SK-N-SH treated with all-trans-retinoic acid at 6 μM for 48 hours (cell line): ENCODE results near the gene TAS2R41.

Experiments used
- ATAC-seq: fragments of 200-7000 bp; cut with Tn5 transposase; 3 replicates; pipeline ENCODE4 v1.9.1; 2020; ENCODE audit warnings: mild to moderate bottlenecking, moderate library complexity
- ARNTL ChIP-seq: fragments of 450-650 bp; formaldehyde crosslinking; IDR thresholded peaks from 2 replicates; pipeline ENCODE4 v1.5.0; 2020; ENCODE audit warnings: low read depth, mild to moderate bottlenecking, moderate library complexity, borderline replicate concordance
- BACH2 ChIP-seq: fragments of 250-450 bp; sonication (Bioruptor Pico); IDR thresholded peaks from 2 replicates; pipeline ENCODE4 v1.9.0; 2021; ENCODE audit warnings: mild to moderate bottlenecking, borderline replicate concordance
- CREB5 ChIP-seq: fragments of 250-450 bp; sonication (Bioruptor Pico); IDR thresholded peaks from 2 replicates; pipeline ENCODE4 v1.5.1; 2020; ENCODE audit warnings: low read depth, mild to moderate bottlenecking, moderate library complexity
- CSDC2 ChIP-seq: fragments of 250-450 bp; sonication (Bioruptor Pico); IDR thresholded peaks from 2 replicates; pipeline ENCODE4 v1.5.0; 2020; ENCODE audit warnings: mild to moderate bottlenecking, moderate library complexity
- CSRNP3 ChIP-seq: fragments of 250-450 bp; sonication (Bioruptor Pico); IDR thresholded peaks from 2 replicates; pipeline ENCODE4 v1.5.1; 2021; ENCODE audit warnings: mild to moderate bottlenecking, moderate library complexity
- ESRRG ChIP-seq: fragments of 250-450 bp; sonication (Bioruptor Pico); IDR thresholded peaks from 2 replicates; pipeline ENCODE4 v1.6.1; 2021; ENCODE audit warnings: mild to moderate bottlenecking
- ISL1 ChIP-seq: fragments of 250-450 bp; sonication (Bioruptor Pico); IDR thresholded peaks from 2 replicates; pipeline ENCODE4 v2.1.2; 2022; ENCODE audit warnings: mild to moderate bottlenecking, moderate library complexity
- OSR1 ChIP-seq: fragments of 250-450 bp; sonication (Bioruptor Pico); IDR thresholded peaks from 2 replicates; pipeline ENCODE4 v1.8.0; 2022; ENCODE audit warnings: moderate library complexity, mild to moderate bottlenecking, inconsistent platforms
- PATZ1 ChIP-seq: fragments of 250-450 bp; sonication (Bioruptor Pico); IDR thresholded peaks from 2 replicates; pipeline ENCODE4 v1.8.0; 2020; ENCODE audit warnings: mild to moderate bottlenecking, moderate library complexity, borderline replicate concordance
- POU6F1 ChIP-seq: fragments of 250-450 bp; sonication (Bioruptor Pico); IDR thresholded peaks from 2 replicates; pipeline ENCODE4 v1.8.0; 2021; ENCODE audit warnings: low read depth, mild to moderate bottlenecking, moderate library complexity, borderline replicate concordance
- PPARA ChIP-seq: fragments of 250-450 bp; sonication (Bioruptor Pico); IDR thresholded peaks from 2 replicates; pipeline ENCODE4 v1.5.0; 2020; ENCODE audit warnings: mild to moderate bottlenecking, borderline replicate concordance
- RARB ChIP-seq: fragments of 250-450 bp; sonication (Bioruptor Pico); IDR thresholded peaks from 2 replicates; pipeline ENCODE4 v1.8.0; 2021; ENCODE audit warnings: mild to moderate bottlenecking, moderate library complexity
- TCF4 ChIP-seq: fragments of 250-450 bp; sonication (Bioruptor Pico); IDR thresholded peaks from 2 replicates; pipeline ENCODE4 v1.8.0; 2021; ENCODE audit warnings: mild to moderate bottlenecking, moderate library complexity, borderline replicate concordance
- TOX ChIP-seq: fragments of 250-450 bp; sonication (Bioruptor Pico); IDR thresholded peaks from 2 replicates; pipeline ENCODE4 v1.8.0; 2021; ENCODE audit warnings: mild to moderate bottlenecking, moderate library complexity, borderline replicate concordance
- ZC3H10 ChIP-seq: fragments of 250-450 bp; sonication (Bioruptor Pico); IDR thresholded peaks from 2 replicates; pipeline ENCODE4 v1.5.1; 2021; ENCODE audit warnings: mild to moderate bottlenecking, moderate library complexity
- ZFP3 ChIP-seq: fragments of 250-450 bp; sonication (Bioruptor Pico); IDR thresholded peaks from 2 replicates; pipeline ENCODE4 v1.5.0; 2020; ENCODE audit warnings: mild to moderate bottlenecking, moderate library complexity
- ZNF565 ChIP-seq: fragments of 450-650 bp; formaldehyde crosslinking; conservative IDR thresholded peaks from 2 replicates; pipeline ENCODE4 v1.5.0; 2020; ENCODE audit warnings: low read depth, mild to moderate bottlenecking, moderate library complexity
- ZNF70 ChIP-seq: fragments of 450-650 bp; formaldehyde crosslinking; IDR thresholded peaks from 2 replicates; pipeline ENCODE4 v1.5.0; 2020; ENCODE audit warnings: mild to moderate bottlenecking, moderate library complexity
- ZNF8 ChIP-seq: fragments of 450-650 bp; formaldehyde crosslinking; IDR thresholded peaks from 2 replicates; pipeline ENCODE4 v1.5.0; 2020; ENCODE audit warnings: mild to moderate bottlenecking, moderate library complexity
- TF ChIP-seq, protein P1 (sequence below): fragments of 250-450 bp; sonication (Bioruptor Pico); IDR thresholded peaks from 2 replicates; pipeline ENCODE4 v1.5.0; 2020; ENCODE audit warnings: mild to moderate bottlenecking, moderate library complexity

Gene TAS2R41

DNA sequence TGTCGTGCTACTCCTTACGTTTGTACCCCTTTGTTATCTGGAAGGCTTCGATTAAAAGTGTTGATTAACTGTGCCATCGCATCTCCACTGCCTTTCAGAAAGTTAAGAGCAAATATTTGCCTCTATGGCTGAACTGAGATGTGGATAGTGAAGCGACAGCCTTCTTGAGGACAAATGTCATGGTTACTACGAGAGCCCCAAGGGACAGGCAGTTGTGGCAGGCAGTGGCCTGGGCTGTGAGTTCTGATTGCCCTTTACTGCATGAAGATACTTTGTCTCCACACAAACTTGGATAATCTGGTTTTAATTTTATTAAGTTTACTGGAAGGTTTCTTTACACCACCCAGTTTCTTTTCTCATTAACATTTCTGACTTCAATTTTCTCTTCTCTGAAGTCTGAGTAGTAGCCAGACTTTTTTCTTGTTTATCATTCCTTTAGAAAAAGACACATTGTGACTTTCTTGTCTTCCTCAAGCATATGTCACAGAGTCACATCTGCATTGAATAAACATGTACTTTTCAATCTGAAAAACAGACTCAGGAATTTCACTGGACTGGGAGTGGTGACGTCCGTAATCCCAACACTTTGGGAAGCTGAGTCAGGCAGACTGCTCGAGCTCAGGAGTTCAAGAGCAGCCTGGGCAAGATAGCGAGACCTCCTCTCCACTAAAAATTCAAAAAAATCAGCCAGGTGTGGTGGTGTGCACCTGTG, 1.5 kb downstream of the TAS2R41 start:
- no peak for TF ChIP-seq ZNF70
- TF ChIP-seq CSRNP3 (CRISPR knock-in tag), result no peak
- peak; percentile 60 for ATAC-seq

GRCh38 chr7:143480501-143480900, 2.8 kb downstream of the TAS2R41 start:
- ATAC-seq, result no peak

DNA sequence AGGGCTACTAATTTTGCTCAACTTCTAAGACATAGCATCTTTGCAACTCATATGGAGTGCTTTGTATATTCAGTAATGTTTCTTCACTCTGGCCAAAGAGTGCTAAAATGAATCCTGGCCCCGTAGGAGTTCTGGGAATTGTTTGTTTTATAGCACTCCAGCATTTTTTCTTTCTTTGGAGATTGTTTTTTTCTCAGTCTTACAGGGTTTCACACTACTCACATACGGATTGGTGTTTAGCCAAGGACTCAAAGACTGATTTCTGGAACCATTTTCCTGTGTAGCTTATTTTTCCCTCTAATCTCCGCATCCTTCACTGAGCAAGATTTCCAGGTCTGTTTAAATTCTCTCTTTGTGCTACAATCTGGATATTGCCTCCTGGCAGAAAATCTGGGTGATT, 6.4 kb downstream of the TAS2R41 start:
- ATAC-seq, result no peak
- TF ChIP-seq PPARA, result no peak
- no peak for TF ChIP-seq CREB5 (CRISPR knock-in tag)
- TF ChIP-seq, protein P1, sequence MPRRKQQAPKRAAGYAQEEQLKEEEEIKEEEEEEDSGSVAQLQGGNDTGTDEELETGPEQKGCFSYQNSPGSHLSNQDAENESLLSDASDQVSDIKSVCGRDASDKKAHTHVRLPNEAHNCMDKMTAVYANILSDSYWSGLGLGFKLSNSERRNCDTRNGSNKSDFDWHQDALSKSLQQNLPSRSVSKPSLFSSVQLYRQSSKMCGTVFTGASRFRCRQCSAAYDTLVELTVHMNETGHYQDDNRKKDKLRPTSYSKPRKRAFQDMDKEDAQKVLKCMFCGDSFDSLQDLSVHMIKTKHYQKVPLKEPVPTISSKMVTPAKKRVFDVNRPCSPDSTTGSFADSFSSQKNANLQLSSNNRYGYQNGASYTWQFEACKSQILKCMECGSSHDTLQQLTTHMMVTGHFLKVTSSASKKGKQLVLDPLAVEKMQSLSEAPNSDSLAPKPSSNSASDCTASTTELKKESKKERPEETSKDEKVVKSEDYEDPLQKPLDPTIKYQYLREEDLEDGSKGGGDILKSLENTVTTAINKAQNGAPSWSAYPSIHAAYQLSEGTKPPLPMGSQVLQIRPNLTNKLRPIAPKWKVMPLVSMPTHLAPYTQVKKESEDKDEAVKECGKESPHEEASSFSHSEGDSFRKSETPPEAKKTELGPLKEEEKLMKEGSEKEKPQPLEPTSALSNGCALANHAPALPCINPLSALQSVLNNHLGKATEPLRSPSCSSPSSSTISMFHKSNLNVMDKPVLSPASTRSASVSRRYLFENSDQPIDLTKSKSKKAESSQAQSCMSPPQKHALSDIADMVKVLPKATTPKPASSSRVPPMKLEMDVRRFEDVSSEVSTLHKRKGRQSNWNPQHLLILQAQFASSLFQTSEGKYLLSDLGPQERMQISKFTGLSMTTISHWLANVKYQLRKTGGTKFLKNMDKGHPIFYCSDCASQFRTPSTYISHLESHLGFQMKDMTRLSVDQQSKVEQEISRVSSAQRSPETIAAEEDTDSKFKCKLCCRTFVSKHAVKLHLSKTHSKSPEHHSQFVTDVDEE, result no peak
- no peak for TF ChIP-seq ZFP3 (CRISPR knock-in tag)
- no peak for TF ChIP-seq ISL1 (CRISPR knock-in tag)
- TF ChIP-seq ZNF565 (CRISPR knock-in tag), result no peak
- TF ChIP-seq ZNF8 (CRISPR knock-in tag), result no peak
- no peak for TF ChIP-seq RARB (CRISPR knock-in tag)
- no peak for TF ChIP-seq BACH2 (CRISPR knock-in tag)
- no peak for TF ChIP-seq CSRNP3 (CRISPR knock-in tag)
- no peak for TF ChIP-seq ZC3H10 (CRISPR knock-in tag)
- no peak for TF ChIP-seq TOX (CRISPR knock-in tag)

More at GRCh38 chr7:143480501-143480900, 2.8 kb downstream of the TAS2R41 start:
- no peak for TF ChIP-seq PATZ1
- no peak for TF ChIP-seq TCF4 (CRISPR knock-in tag)
- TF ChIP-seq ESRRG (CRISPR knock-in tag), result no peak
- TF ChIP-seq ZFP3 (CRISPR knock-in tag), result no peak
- TF ChIP-seq CSDC2 (CRISPR knock-in tag), result no peak
- TF ChIP-seq ISL1 (CRISPR knock-in tag), result no peak
- no peak for TF ChIP-seq ZNF70
- TF ChIP-seq ZNF565 (CRISPR knock-in tag), result no peak
- TF ChIP-seq RARB (CRISPR knock-in tag), result no peak
- no peak for TF ChIP-seq OSR1 (CRISPR knock-in tag)
- TF ChIP-seq TOX (CRISPR knock-in tag), result no peak
- no peak for TF ChIP-seq BACH2 (CRISPR knock-in tag)
- TF ChIP-seq CREB5 (CRISPR knock-in tag), result no peak
- TF ChIP-seq ARNTL (CRISPR knock-in tag), result no peak
- no peak for TF ChIP-seq POU6F1 (CRISPR knock-in tag)
- TF ChIP-seq PPARA, result no peak
- no peak for TF ChIP-seq ZNF8 (CRISPR knock-in tag)
- TF ChIP-seq, all 23 proteins: peak for 0
